Rectal smooth muscle tissue (tissue), 1 donor: ENCODE data around the gene TSC22D2.

Source experiments
- H3K27ac ChIP-seq: one replicate; pipeline ENCODE4 v1.7.0; 2013; ENCODE audit warnings: low read depth, low read length, inconsistent platforms
- H3K27me3 ChIP-seq: one replicate; pipeline ENCODE4 v1.7.0; 2013; ENCODE audit warnings: low read length; ENCODE audit not compliant: control insufficient read depth, insufficient read depth
- H3K36me3 ChIP-seq: one replicate; pipeline ENCODE4 v1.7.0; 2013; ENCODE audit warnings: low read length; ENCODE audit not compliant: control insufficient read depth, insufficient read depth
- H3K4me1 ChIP-seq: one replicate; pipeline ENCODE4 v1.7.0; 2013; ENCODE audit warnings: low read length; ENCODE audit not compliant: control insufficient read depth, insufficient read depth
- H3K4me3 ChIP-seq: one replicate; pipeline ENCODE4 v1.7.0; 2013; ENCODE audit warnings: low read length
- H3K9ac ChIP-seq: one replicate; pipeline ENCODE4 v1.7.0; 2013; ENCODE audit warnings: low read length

Gene TSC22D2

GRCh38 chr3:150373234-150373875 lies 34.7 kb upstream of the TSC22D2 start:
- H3K4me3 ChIP-seq: no peak overlapping the region
- H3K9ac ChIP-seq: no peak overlapping the region
- H3K27me3 ChIP-seq: no peaks in the 10 kb centered on the region
- H3K4me1 ChIP-seq: peaks cover 19% of the 10 kb centered on the region
- H3K27ac ChIP-seq: no peak overlapping the region
- no peaks in the 10 kb centered on the region for H3K36me3 ChIP-seq

GRCh38 chr3:150374975-150375374 lies 33.1 kb upstream of the TSC22D2 start:
- no peak overlapping the region for H3K9ac ChIP-seq
- H3K27ac ChIP-seq: no peak overlapping the region
- H3K4me3 ChIP-seq: no peak overlapping the region
- H3K36me3 ChIP-seq: no peaks in the 10 kb centered on the region
- peaks cover 19% of the 10 kb centered on the region for H3K4me1 ChIP-seq
- no peaks in the 10 kb centered on the region for H3K27me3 ChIP-seq

- Histone ChIP-seq H3K27me3 (no peaks in the 10 kb centered on the region), H3K36me3 (no peaks in the 10 kb centered on the region), H3K27ac (no peak overlapping the region), H3K4me3 (no peak overlapping the region), H3K9ac (no peak overlapping the region), H3K4me1 (peaks cover 12% of the 10 kb centered on the region)
Measured at GRCh38 chr3:150376001-150376848, 31.9 kb upstream of the TSC22D2 start.

GRCh38 chr3:150377601-150378300 lies 30.3 kb upstream of the TSC22D2 start:
- no peak overlapping the region for H3K4me3 ChIP-seq
- no peaks in the 10 kb centered on the region for H3K36me3 ChIP-seq
- H3K27ac ChIP-seq: no peak overlapping the region
- H3K27me3 ChIP-seq: no peaks in the 10 kb centered on the region
- H3K4me1 ChIP-seq: peaks cover under 1% of the 10 kb centered on the region
- no peak overlapping the region for H3K9ac ChIP-seq

GRCh38 chr3:150378301-150378748 lies 29.8 kb upstream of the TSC22D2 start:
- Histone ChIP-seq H3K9ac (no peak overlapping the region), H3K4me3 (no peak overlapping the region), H3K27me3 (no peaks in the 10 kb centered on the region), H3K27ac (no peak overlapping the region), H3K4me1 (no peaks in the 10 kb centered on the region), H3K36me3 (no peaks in the 10 kb centered on the region)

GRCh38 chr3:150379469-150379868 lies 28.6 kb upstream of the TSC22D2 start:
- Histone ChIP-seq H3K27me3 (no peaks in the 10 kb centered on the region), H3K4me1 (no peaks in the 10 kb centered on the region), H3K27ac (no peak overlapping the region), H3K9ac (no peak overlapping the region), H3K4me3 (no peak overlapping the region), H3K36me3 (no peaks in the 10 kb centered on the region)

GRCh38 chr3:150384296-150385212 lies 23.5 kb upstream of the TSC22D2 start:
- peak overlapping the region; percentile 18 for H3K4me3 ChIP-seq
- no peak overlapping the region for H3K9ac ChIP-seq
- no peaks in the 10 kb centered on the region for H3K27me3 ChIP-seq
- no peaks in the 10 kb centered on the region for H3K36me3 ChIP-seq
- H3K4me1 ChIP-seq: no peaks in the 10 kb centered on the region
- no peak overlapping the region for H3K27ac ChIP-seq

GRCh38 chr3:150385296-150386242 lies 22.5 kb upstream of the TSC22D2 start:
- Histone ChIP-seq H3K27ac (no peak overlapping the region), H3K9ac (no peak overlapping the region), H3K4me1 (no peaks in the 10 kb centered on the region), H3K4me3 (no peak overlapping the region), H3K36me3 (no peaks in the 10 kb centered on the region), H3K27me3 (no peaks in the 10 kb centered on the region)

- Histone ChIP-seq H3K27me3 (no peaks in the 10 kb centered on the region), H3K9ac (no peak overlapping the region), H3K4me3 (no peak overlapping the region), H3K4me1 (no peaks in the 10 kb centered on the region), H3K27ac (no peak overlapping the region), H3K36me3 (no peaks in the 10 kb centered on the region)
Measured at GRCh38 chr3:150388498-150389418, 19.3 kb upstream of the TSC22D2 start.

- H3K27ac ChIP-seq: no peak overlapping the region
- no peak overlapping the region for H3K4me3 ChIP-seq
Measured at GRCh38 chr3:150390087-150390486, 18.0 kb upstream of the TSC22D2 start.

More at GRCh38 chr3:150390087-150390486, 18.0 kb upstream of the TSC22D2 start:
- no peak overlapping the region for H3K9ac ChIP-seq
- H3K4me1 ChIP-seq: no peaks in the 10 kb centered on the region
- no peaks in the 10 kb centered on the region for H3K27me3 ChIP-seq
- H3K36me3 ChIP-seq: no peaks in the 10 kb centered on the region
